ENCODE measurements around the gene PPARGC1A. TPM values are rescaled to one million over a fixed set of nuclear protein-coding genes. Genes with fewer than 3 reads are reported as not detected.

PPARGC1A gene
- total and polyA plus RNA-seq, 10 of the 15 experiments (the other 5 are each of a cell fraction or from before 2014, with no cell fraction given), result 0.01 to 0.05 (median 0.04) TPM; not detected in 7

DNA sequence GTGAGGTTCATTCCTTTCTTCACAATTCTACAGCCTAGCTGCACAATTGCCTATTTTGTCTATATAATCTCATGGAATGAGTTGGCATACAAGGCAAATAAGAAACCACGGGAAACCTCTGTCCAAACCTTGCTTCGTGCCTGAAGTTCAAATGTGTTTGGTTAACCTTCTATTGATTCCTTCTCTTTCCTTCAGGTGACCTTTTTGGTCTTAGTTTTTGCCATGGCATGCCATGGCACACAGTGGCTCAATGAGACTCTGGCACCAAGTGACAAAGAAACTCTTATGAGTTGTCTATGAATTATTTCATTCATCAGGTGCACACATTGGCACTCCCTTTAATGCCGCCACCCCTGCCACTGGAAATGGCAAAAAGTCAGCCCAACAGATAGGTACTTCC lies 101.8 kb downstream of the PPARGC1A start:
- FAIRE-seq (no peak), DNase-seq (ENCODE audit: low read depth, low spot score) (no peak), ATAC-seq (no peak)
- Histone ChIP-seq H3K36me3 (ENCODE audit: control insufficient read depth in 2 of 2, insufficient read depth in 2 of 2, low read length in 1 of 2) (no peaks in the 10 kb centered on the region), H3K4me1 (ENCODE audit: control insufficient read depth, insufficient read depth, low read length) (no peaks in the 10 kb centered on the region), H3K4me3 (no peak overlapping the region), H2AFZ (ENCODE audit: control insufficient read depth, low read depth, low read length) (no peak overlapping the region), H4K20me1 (ENCODE audit: control insufficient read depth, insufficient read depth) (no peaks in the 10 kb centered on the region), H3K4me2 (ENCODE audit: control insufficient read depth, insufficient read depth) (no peak overlapping the region), H3K27me3 (replicated peaks in 1 of 2; ENCODE audit: control insufficient read depth in 2 of 2, insufficient read depth in 2 of 2, low read length in 1 of 2) (no peaks in the 10 kb centered on the region), H3K79me2 (ENCODE audit: control insufficient read depth, insufficient read depth, low read length) (no peaks in the 10 kb centered on the region), H3K9ac (ENCODE audit: control insufficient read depth, insufficient read depth, low read length) (no peak overlapping the region), H3K27ac (ENCODE audit: control insufficient read depth, insufficient read depth) (no peak overlapping the region), H3K9me3 (replicated peaks; ENCODE audit: control insufficient read depth, insufficient read depth, low read length) (no peaks in the 10 kb centered on the region)
- ChIA-PET RAD21 (ENCODE audit: unreplicated experiment) (no interaction called here), CTCF (interaction anchor here (1.1 kb wide), 1 partner anchor 13 kb away, joined by 3 read pairs; no protein-coding TSS in a partner anchor), POLR2A (no interaction called here), SMC1A (ENCODE audit: uncharacterized antibody, unreplicated experiment) (interaction anchor here (1.2 kb wide), 2 partner anchors 12 to 14 kb away, joined by 3 read pairs; no protein-coding TSS in a partner anchor)
- BruUV-seq (replicated peaks), result no TSS peak
- in situ Hi-C loops (cut with MboI), result no loop called here
- 19% methylated on average over 3 of the region's 3 CpGs for WGBS (ENCODE audit: insufficient coverage, insufficient replicate concordance, low lambda C conversion rate, missing lambda C conversion rate)
- TF ChIP-seq RB1 (IDR thresholded peaks at IDR 0.05; ENCODE audit: borderline replicate concordance), result no peak
- no peak for TF ChIP-seq CHD2 (IDR thresholded peaks at IDR 0.05; ENCODE audit: borderline replicate concordance, low read depth, low read length)
- TF ChIP-seq, protein P1, sequence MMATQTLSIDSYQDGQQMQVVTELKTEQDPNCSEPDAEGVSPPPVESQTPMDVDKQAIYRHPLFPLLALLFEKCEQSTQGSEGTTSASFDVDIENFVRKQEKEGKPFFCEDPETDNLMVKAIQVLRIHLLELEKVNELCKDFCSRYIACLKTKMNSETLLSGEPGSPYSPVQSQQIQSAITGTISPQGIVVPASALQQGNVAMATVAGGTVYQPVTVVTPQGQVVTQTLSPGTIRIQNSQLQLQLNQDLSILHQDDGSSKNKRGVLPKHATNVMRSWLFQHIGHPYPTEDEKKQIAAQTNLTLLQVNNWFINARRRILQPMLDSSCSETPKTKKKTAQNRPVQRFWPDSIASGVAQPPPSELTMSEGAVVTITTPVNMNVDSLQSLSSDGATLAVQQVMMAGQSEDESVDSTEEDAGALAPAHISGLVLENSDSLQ (IDR thresholded peaks at IDR 0.05), result no peak
- TF ChIP-seq ZNF24 (IDR thresholded peaks at IDR 0.05), result no peak
- no peak for TF ChIP-seq IKZF2 (IDR thresholded peaks at IDR 0.05)
- TF ChIP-seq IKZF1 (conservative IDR thresholded peaks at IDR 0.05), result no peak
- intact Hi-C loops (cut with micrococcal nuclease; ENCODE audit: unreplicated experiment), result no loop called here

DNA sequence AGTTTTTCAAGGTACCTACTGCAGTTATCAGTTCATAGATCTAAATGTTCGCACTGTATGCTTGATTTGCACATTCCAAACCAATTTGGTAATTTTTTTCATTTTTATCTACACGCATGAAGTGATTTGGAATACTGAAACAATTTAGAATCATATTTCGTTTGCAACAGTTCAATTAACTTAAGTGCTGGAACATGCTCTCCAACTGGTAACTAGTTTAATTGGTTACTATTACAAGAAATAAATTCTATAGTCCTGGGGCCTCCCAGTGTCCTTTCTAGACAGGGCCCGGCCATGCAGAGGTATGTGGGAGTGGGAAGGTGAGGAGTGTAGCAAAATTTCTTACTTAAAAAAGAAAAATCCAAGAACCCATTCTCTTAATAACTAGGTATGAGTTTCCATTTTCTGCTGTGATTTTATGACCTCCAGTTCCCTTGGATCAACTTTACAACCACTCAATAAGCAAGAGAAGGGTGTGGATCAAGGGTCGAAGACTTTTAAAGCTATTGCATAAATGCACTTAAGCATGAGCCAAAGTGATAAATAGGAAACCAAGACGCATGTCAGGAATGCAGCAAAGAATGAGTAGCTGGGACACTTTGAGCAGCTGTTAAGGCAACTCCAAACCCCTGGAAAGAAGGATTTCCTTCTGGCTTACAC lies 106.9 kb downstream of the PPARGC1A start:
- WGBS (ENCODE audit: insufficient coverage, insufficient replicate concordance, low lambda C conversion rate, missing lambda C conversion rate), result 12% methylated on average over 6 of the region's 6 CpGs
- TF ChIP-seq SIX5 (IDR thresholded peaks at IDR 0.05; ENCODE audit: low read depth, low read length, severe bottlenecking) (no peak), FOXM1 (IDR thresholded peaks at IDR 0.05; ENCODE audit: low read depth, low read length) (no peak), CREM (IDR thresholded peaks at IDR 0.05; ENCODE audit: low read depth) (no peak)
- TF ChIP-seq, protein P2, sequence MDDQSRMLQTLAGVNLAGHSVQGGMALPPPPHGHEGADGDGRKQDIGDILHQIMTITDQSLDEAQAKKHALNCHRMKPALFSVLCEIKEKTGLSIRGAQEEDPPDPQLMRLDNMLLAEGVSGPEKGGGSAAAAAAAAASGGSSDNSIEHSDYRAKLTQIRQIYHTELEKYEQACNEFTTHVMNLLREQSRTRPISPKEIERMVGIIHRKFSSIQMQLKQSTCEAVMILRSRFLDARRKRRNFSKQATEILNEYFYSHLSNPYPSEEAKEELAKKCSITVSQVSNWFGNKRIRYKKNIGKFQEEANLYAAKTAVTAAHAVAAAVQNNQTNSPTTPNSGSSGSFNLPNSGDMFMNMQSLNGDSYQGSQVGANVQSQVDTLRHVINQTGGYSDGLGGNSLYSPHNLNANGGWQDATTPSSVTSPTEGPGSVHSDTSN (IDR thresholded peaks at IDR 0.05; ENCODE audit: insufficient replicate concordance, low read depth, low read length), result no peak
- in situ Hi-C loops (cut with MboI) (no loop called here), intact Hi-C loops (cut with micrococcal nuclease; ENCODE audit: unreplicated experiment) (no loop called here)
- H3K9me3 ChIP-seq (replicated peaks; ENCODE audit: control insufficient read depth, insufficient read depth, low read length), result no peaks in the 10 kb centered on the region
- no peak overlapping the region for H2AFZ ChIP-seq (ENCODE audit: control insufficient read depth, low read depth, low read length)
- H3K4me2 ChIP-seq (ENCODE audit: control insufficient read depth, insufficient read depth), result no peak overlapping the region
- SMC1A ChIA-PET (ENCODE audit: uncharacterized antibody, unreplicated experiment), result no interaction called here
- no peak overlapping the region for H3K4me3 ChIP-seq
- POLR2A ChIA-PET, result no interaction called here
- RAD21 ChIA-PET (ENCODE audit: unreplicated experiment), result no interaction called here
- no peak overlapping the region for H3K27ac ChIP-seq (ENCODE audit: control insufficient read depth, insufficient read depth)
- CTCF ChIA-PET, result interaction anchor here (0.6 kb wide), 1 partner anchor 135 kb away, joined by 3 read pairs; no protein-coding TSS in a partner anchor
- DNase-seq (ENCODE audit: low read depth, low spot score) (no peak), ATAC-seq (no peak), FAIRE-seq (no peak)
- H4K20me1 ChIP-seq (ENCODE audit: control insufficient read depth, insufficient read depth), result no peaks in the 10 kb centered on the region
- no peaks in the 10 kb centered on the region for H3K36me3 ChIP-seq (ENCODE audit: control insufficient read depth in 2 of 2, insufficient read depth in 2 of 2, low read length in 1 of 2)
- no peaks in the 10 kb centered on the region for H3K27me3 ChIP-seq (replicated peaks in 1 of 2; ENCODE audit: control insufficient read depth in 2 of 2, insufficient read depth in 2 of 2, low read length in 1 of 2)
- no peaks in the 10 kb centered on the region for H3K4me1 ChIP-seq (ENCODE audit: control insufficient read depth, insufficient read depth, low read length)
- no peaks in the 10 kb centered on the region for H3K79me2 ChIP-seq (ENCODE audit: control insufficient read depth, insufficient read depth, low read length)
- BruUV-seq (replicated peaks), result no TSS peak
- H3K9ac ChIP-seq (ENCODE audit: control insufficient read depth, insufficient read depth, low read length), result no peak overlapping the region
